Chondrocyte (in vitro differentiated cells): ENCODE data around the gene TOX2. TPM values are rescaled to one million over a fixed set of nuclear protein-coding genes. Genes with fewer than 3 reads are reported as not detected.

Experiments
- DNase-seq: peaks from one replicate; pipeline ENCODE4 v3.0.0; 2021; ENCODE audit warnings: mixed read lengths, low spot score
- H3K27ac Mint-ChIP-seq: one replicate; pipeline ENCODE4 v1.8.0; 2021; ENCODE audit warnings: mild to moderate bottlenecking, moderate library complexity, mixed read lengths; ENCODE audit not compliant: unreplicated experiment
- H3K27me3 Mint-ChIP-seq: 2 replicates; pipeline ENCODE4 v1.8.0; 2021; ENCODE audit warnings: low read depth, mixed read lengths
- H3K36me3 Mint-ChIP-seq: 2 replicates; pipeline ENCODE4 v1.8.0; 2021; ENCODE audit warnings: low read depth, mixed read lengths
- H3K4me1 Mint-ChIP-seq: 2 replicates; pipeline ENCODE4 v1.8.0; 2021; ENCODE audit warnings: low read depth, mild to moderate bottlenecking, mixed read lengths
- H3K4me3 Mint-ChIP-seq: one replicate; pipeline ENCODE4 v1.8.0; 2021; ENCODE audit warnings: mild to moderate bottlenecking, moderate library complexity, mixed read lengths; ENCODE audit not compliant: unreplicated experiment
- H3K9me3 Mint-ChIP-seq: 2 replicates; pipeline ENCODE4 v1.8.0; 2021; ENCODE audit warnings: low read depth, mixed read lengths
- total RNA-seq: library from RNA; stranded (reverse); gene quantifications from 3 replicates; pipeline ENCODE4 v1.2.1, GENCODE V29; 2021
- TF ChIP-seq, protein P1 (sequence below): fragments of 200-600 bp; sonication (generic); IDR thresholded peaks from 2 replicates; pipeline ENCODE4 v1.5.0; 2021; ENCODE audit warnings: antibody characterized with exemption, mild to moderate bottlenecking, moderate library complexity

TOX2 gene
- total RNA-seq, 1 donor from 2014 or later: 0.12 TPM

DNA sequence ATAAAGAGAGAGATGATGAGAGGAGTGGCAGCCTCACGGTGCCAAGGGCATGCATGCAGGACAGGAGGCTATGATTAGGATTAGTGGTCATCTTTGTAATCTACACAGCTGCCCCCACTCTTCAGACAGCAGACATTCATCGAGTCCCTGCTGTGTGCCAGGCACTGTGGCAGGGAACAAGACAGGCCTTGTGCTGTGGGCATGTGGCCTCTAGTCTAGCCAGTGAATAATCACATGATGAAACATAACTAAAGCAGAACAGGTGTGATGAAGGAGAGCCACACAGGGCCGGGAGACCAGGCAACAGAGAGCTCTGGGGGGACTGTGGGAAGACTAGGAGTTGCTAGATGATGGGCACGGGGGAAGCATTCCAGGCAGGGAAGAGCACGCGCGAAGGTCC lies 22.2 kb downstream of the TOX2 start:
- Mint-ChIP-seq H3K9me3 (no peaks in the 10 kb centered on the region), H3K27ac (no peak overlapping the region), H3K36me3 (no peaks in the 10 kb centered on the region), H3K4me1 (peaks cover 13% of the 10 kb centered on the region), H3K27me3 (peaks cover 38% of the 10 kb centered on the region), H3K4me3 (no peak overlapping the region)
- no peak for DNase-seq
- TF ChIP-seq, protein P1, sequence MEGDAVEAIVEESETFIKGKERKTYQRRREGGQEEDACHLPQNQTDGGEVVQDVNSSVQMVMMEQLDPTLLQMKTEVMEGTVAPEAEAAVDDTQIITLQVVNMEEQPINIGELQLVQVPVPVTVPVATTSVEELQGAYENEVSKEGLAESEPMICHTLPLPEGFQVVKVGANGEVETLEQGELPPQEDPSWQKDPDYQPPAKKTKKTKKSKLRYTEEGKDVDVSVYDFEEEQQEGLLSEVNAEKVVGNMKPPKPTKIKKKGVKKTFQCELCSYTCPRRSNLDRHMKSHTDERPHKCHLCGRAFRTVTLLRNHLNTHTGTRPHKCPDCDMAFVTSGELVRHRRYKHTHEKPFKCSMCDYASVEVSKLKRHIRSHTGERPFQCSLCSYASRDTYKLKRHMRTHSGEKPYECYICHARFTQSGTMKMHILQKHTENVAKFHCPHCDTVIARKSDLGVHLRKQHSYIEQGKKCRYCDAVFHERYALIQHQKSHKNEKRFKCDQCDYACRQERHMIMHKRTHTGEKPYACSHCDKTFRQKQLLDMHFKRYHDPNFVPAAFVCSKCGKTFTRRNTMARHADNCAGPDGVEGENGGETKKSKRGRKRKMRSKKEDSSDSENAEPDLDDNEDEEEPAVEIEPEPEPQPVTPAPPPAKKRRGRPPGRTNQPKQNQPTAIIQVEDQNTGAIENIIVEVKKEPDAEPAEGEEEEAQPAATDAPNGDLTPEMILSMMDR: no peak

GRCh38 chr20:43937591-43937990 lies 22.9 kb downstream of the TOX2 start:
- Mint-ChIP-seq H3K27ac (no peak overlapping the region), H3K27me3 (peaks cover 32% of the 10 kb centered on the region), H3K4me1 (peaks cover 13% of the 10 kb centered on the region), H3K36me3 (no peaks in the 10 kb centered on the region), H3K9me3 (no peaks in the 10 kb centered on the region), H3K4me3 (no peak overlapping the region)
- TF ChIP-seq, protein P1: no peak
- DNase-seq: no peak

- Mint-ChIP-seq H3K27me3 (peaks cover 29% of the 10 kb centered on the region), H3K4me3 (no peak overlapping the region), H3K9me3 (no peaks in the 10 kb centered on the region), H3K27ac (no peak overlapping the region), H3K4me1 (peaks cover 17% of the 10 kb centered on the region), H3K36me3 (no peaks in the 10 kb centered on the region)
- no peak for DNase-seq
- TF ChIP-seq, protein P1: no peak
Observed at GRCh38 chr20:43938017-43938655, 23.5 kb downstream of the TOX2 start.

- no peak overlapping the region for H3K27ac Mint-ChIP-seq
- H3K4me3 Mint-ChIP-seq: no peak overlapping the region
- DNase-seq: no peak
- H3K27me3 Mint-ChIP-seq: peaks cover 20% of the 10 kb centered on the region
- TF ChIP-seq, protein P1: no peak
- H3K4me1 Mint-ChIP-seq: peaks cover 17% of the 10 kb centered on the region
- no peaks in the 10 kb centered on the region for H3K9me3 Mint-ChIP-seq
- no peaks in the 10 kb centered on the region for H3K36me3 Mint-ChIP-seq
Observed at GRCh38 chr20:43938932-43939761, 24.5 kb downstream of the TOX2 start.

DNA sequence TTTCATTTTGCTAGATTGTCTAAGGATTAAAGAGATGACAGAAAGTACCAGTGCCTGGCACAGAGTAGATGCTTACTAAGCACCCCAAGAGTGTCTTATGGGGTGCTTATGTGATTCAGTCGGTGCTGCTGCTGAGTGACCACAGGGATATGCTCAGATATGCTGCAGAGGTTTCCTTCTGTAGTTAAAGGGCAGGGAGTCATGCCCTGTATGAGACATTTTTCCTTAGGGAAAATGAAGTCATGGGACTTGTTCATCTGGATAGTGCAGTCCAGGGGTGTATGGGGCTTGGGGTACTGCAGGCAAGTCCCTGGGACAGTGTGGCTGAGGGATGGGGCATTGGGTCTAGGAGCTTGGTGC lies 25.1 kb downstream of the TOX2 start:
- TF ChIP-seq, protein P1: no peak
- Mint-ChIP-seq H3K9me3 (no peaks in the 10 kb centered on the region), H3K4me1 (peaks cover 17% of the 10 kb centered on the region), H3K36me3 (no peaks in the 10 kb centered on the region), H3K27ac (no peak overlapping the region), H3K4me3 (no peak overlapping the region), H3K27me3 (peaks cover 14% of the 10 kb centered on the region)
- DNase-seq: no peak
